Hematopoietic multipotent progenitor cell treated with erythropoietin and hydrocortisone succinate and interleukin-3 and kit ligand, for 17 days (in vitro differentiated cells): ENCODE measurements around the gene DDX24.

Experiments used
- DNase-seq: peaks from one replicate; pipeline ENCODE4 v3.0.0-alpha.2; 2015; ENCODE audit warnings: low spot score

Gene DDX24

DNA sequence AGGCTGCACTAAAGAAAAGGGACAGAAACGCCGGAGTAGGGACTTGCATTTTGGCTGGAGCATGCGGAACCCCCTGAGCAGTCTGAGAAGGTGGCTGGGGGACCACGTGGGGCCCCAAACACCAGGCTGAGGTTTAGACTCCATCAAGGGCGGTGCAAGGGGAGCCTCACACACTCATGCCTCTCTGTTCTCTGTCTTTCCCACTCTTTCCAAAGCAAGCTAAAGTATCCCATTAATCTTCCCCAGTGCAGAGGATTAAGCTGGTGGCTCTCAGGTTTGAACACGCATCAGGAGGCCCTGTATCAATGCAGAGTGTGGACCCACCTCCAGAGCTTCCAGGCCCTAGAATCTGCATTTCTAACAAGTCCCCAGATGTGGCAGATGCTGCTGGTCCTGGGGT lies 70.4 kb downstream of the DDX24 start:
- DNase-seq, result no peak

- no peak for DNase-seq
These were observed 71.2 kb downstream of the DDX24 start for GRCh38 chr14:94009767-94010166.

DNA sequence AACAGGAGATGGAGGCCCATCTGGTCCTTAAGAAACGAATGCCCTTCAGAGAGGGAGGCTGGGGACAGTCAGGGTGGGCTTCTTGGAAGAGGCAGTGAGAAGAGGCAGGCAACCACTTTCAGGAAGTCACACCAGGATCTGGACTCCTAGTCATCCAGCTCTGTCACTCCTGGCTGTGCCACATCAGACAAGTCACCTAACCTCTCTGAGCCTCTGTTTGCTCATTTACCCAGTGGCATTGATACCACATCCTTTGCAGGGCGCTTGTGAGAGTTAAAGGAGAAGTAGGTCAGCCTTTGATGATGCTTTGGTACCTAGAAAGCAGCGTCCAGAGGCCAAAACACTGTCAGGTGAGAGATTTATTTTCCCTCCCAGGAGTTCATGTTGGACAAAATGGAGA lies 72.8 kb downstream of the DDX24 start:
- no peak for DNase-seq

- no peak for DNase-seq
These were observed 75.5 kb downstream of the DDX24 start for GRCh38 chr14:94005324-94006073.

- DNase-seq, result no peak
These were observed 77.0 kb downstream of the DDX24 start for GRCh38 chr14:94004015-94004414.

GRCh38 chr14:94003397-94003796 lies 77.6 kb downstream of the DDX24 start:
- DNase-seq, result no peak

DNA sequence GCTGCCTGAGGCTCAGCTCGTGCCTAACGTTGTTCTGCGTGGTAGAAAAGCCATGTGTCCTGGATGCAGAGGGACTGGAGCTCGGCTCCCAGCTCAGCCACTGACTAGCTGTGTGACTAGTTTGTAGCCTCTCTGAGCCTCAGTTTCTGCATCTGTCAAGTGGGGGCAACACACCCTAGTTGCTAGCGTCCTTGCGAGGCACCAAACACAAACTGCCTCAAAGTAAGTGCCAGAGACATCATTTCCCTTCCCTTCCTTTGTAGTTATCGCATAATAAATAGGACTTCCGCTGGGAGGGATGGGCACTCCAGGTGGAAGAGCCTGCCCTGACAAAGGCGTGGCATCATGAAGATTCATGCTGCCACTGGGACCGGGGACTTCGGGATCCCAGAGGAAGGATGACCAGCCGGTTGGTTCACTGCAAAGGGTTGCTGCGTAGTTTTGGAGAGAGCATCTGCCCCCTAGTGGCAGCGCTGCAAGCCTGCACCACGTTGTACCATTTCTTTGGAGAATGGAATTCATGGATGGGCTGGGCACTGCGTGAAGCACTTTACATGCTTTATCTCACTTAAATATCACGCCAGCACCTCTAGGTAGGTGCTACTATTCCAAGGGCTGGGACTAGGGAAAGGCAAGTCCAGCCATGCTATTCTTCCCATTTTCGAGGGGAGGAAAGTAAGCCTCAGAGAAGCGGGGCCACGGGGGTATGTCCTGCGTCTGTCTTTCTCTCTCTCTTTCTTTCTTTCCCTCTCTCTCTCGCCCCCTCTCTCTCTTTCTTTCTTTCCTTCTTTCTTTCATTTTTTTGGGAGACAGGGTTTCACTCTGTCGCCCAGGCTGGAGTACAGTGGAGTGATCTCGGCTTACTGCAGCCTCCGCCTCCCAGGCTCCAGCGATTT lies 79.3 kb downstream of the DDX24 start:
- DNase-seq, result peak; percentile 49

DNA sequence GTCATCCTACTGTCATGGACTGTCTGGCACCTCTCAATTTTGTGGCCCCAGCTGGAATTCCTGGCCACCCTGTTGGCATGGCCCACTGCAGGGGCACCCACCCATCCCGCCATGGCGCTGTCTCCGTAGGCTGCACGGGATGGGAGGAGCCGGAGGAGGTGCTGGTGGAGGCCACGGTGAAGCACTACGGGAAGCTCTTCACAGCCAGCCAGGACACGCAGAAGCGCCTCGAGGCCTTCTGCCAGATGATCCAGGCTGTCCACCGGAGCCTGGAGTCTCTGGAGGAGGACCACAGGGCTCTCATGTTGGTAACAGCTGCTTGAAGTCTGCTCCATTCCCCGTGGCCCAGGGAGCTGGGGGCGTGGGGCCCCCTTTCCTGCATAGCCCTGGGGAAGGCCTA lies 80.0 kb downstream of the DDX24 start:
- no peak for DNase-seq

DNA sequence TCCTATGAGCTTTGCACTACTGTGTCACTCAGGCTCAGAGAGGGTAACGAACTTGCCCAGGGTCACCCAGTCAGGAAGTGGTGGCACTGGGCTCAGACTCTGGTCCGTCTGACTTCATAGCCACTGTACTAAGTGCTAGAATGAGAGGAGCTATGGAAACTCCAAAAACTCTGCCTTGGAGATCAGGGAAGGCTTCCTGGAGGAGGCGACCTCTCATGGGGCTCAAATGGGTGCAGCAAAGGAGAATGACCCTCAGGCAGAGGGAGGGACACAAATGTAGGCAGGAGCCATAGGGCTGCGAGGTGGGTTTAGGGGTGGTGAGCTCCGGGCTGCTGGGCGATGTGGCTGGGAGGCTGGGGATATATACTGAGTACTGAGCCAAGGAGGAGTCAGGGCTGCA lies 80.7 kb downstream of the DDX24 start:
- no peak for DNase-seq

DNA sequence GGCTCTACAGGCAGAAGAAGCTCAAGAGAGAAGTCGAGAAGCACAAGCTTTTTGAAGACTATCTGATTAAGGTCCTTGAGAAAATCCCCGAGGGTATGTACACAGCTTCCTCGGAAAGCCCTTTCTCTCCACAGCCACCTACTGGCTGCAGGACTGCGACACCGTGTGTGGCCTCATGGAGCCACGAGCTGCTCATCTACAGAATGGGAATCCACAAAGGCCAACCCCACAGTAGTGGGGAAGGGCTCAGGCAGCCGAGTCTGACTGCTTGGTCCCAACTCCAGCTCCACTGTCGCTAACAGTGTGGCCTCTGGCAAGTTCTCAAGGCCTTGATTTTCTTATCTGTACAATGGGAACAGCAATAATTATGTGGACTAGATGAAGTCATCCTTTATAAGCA lies 81.4 kb downstream of the DDX24 start:
- DNase-seq, result no peak

DNA sequence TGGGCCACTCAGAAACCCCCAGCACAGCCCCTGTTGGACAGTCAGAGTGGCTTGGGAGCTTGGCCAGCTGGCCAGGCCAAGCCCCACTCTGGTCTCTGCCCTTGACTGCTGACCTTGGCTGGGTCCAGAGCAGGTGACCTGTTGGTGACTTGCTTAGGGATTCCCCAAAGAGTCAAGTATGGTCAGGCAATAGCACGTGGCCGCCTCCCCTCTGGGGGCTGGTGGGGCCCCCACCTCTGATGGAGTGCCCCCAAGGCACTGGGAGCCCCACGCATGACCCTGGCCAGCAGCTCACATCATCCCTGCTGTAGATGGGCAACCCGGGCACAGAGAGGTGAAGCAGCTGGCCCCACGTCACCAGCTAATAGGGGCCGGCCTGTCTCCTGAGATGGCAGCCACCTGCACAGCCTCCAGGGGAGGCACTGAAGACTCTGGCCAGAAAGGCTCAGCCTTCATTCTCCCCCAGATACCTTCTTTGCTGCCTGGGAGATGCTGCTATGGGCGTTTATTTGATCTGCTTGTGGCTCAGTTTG lies 82.1 kb downstream of the DDX24 start:
- DNase-seq, result no peak
